Endothelial cell of umbilical vein (primary cell): ENCODE measurements around the gene NIPBL. TPM values are rescaled to one million over a fixed set of nuclear protein-coding genes. Genes with fewer than 3 reads are reported as not detected.

Experiments used
- BruUV-seq: library from RNA; stranded (reverse); fragments of 400-500 nt; replicated peaks from 2 replicates; lab custom pipeline; 2021; lab: Mats Ljungman, UMichigan
- CTCF ChIA-PET: fragments of 300-600, 350-600 bp; sonication (Branson Sonifier 250); formaldehyde crosslinking; loops from one replicate; lab custom pipeline; 2021; ENCODE audit warnings: antibody characterized with exemption, inconsistent platforms; lab: Charles Lee
- POLR2A ChIA-PET: fragments of 300-600, 350-600 bp; sonication (Branson Sonifier 250); formaldehyde crosslinking; loops from one replicate; lab custom pipeline; 2021; ENCODE audit warnings: antibody characterized with exemption, inconsistent platforms; lab: Charles Lee
- DNase-seq: peaks from one replicate; pipeline ENCODE4 v3.0.0-alpha.2; 2011; ENCODE audit warnings: low read depth, low spot score
- FAIRE-seq: peaks from 2 replicates; lab custom pipeline; 2011; peaks lifted over from hg19 to GRCh38; lab: Jason Lieb, UNC
- H2AFZ ChIP-seq: 2 replicates; pipeline ENCODE4 v1.6.0; 2012; ENCODE audit warnings: low read depth, low read length, control low read depth, inconsistent platforms
- H3K27ac ChIP-seq: 2 replicates; pipeline ENCODE4 v1.5.1; 2011; ENCODE audit warnings: low read depth, mild to moderate bottlenecking, control low read depth, low read length, moderate library complexity; ENCODE audit not compliant: insufficient read depth
- H3K27me3 ChIP-seq, 2 experiments: 2 replicates each; pipeline versions ENCODE4 v1.6.0 to v1.6.1; 2011; ENCODE audit warnings: low read length in 2 of 2, mixed read lengths in 1 of 2; ENCODE audit not compliant: control insufficient read depth in 2 of 2, insufficient read depth in 2 of 2
- H3K36me3 ChIP-seq, 2 experiments: 2 replicates in 1 of 2; 3 replicates in 1 of 2; pipeline ENCODE4 v1.5.1; 2011; ENCODE audit warnings: low read length in 2 of 2, mild to moderate bottlenecking in 1 of 2, moderate library complexity in 1 of 2; ENCODE audit not compliant: control insufficient read depth in 2 of 2, insufficient read depth in 2 of 2; ENCODE audit errors: extremely low read depth in 1 of 2
- H3K4me1 ChIP-seq: 3 replicates; pipeline ENCODE4 v1.5.1; 2011; ENCODE audit warnings: mild to moderate bottlenecking, low read length; ENCODE audit not compliant: control insufficient read depth, insufficient read depth; ENCODE audit errors: extremely low read depth
- H3K4me2 ChIP-seq: 2 replicates; pipeline ENCODE4 v1.6.1; 2011; ENCODE audit warnings: low read length, control low read depth, mixed read lengths; ENCODE audit not compliant: insufficient read depth
- H3K4me3 ChIP-seq, 3 experiments: fragments of 200-600 bp in 1 of 3; sonication (generic), shearing (Covaris generic) in 1 of 3; replicated peaks in 1 of 3; 2 replicates each; pipeline ENCODE4 v1.5.1; 2011 to 2016; ENCODE audit warnings: control low read depth in 3 of 3, low read length in 3 of 3, mild to moderate bottlenecking in 2 of 3, inconsistent platforms in 1 of 3, low read depth in 1 of 3, moderate library complexity in 1 of 3; ENCODE audit not compliant: insufficient read depth in 1 of 3
- H3K79me2 ChIP-seq: 2 replicates; pipeline ENCODE4 v1.6.0; 2012; ENCODE audit warnings: low read length, inconsistent platforms; ENCODE audit not compliant: control insufficient read depth, insufficient read depth
- H3K9ac ChIP-seq: replicated peaks from 2 replicates; pipeline ENCODE3; 2011; ENCODE audit warnings: low read length, control low read depth; ENCODE audit not compliant: insufficient read depth; ENCODE audit errors: extremely low read depth
- H3K9me1 ChIP-seq: replicated peaks from 3 replicates; pipeline ENCODE4 v1.6.0; 2011; ENCODE audit warnings: mild to moderate bottlenecking, low read length; ENCODE audit not compliant: control insufficient read depth, insufficient read depth; ENCODE audit errors: extremely low read depth
- H3K9me3 ChIP-seq: replicated peaks from 2 replicates; pipeline ENCODE4 v1.5.1; 2012; ENCODE audit warnings: low read length, inconsistent platforms; ENCODE audit not compliant: control insufficient read depth, insufficient read depth
- H4K20me1 ChIP-seq: replicated peaks from 2 replicates; pipeline ENCODE3; 2011; ENCODE audit warnings: mild to moderate bottlenecking, low read length; ENCODE audit not compliant: control insufficient read depth, insufficient read depth; ENCODE audit errors: extremely low read depth
- EZH2 ChIP-seq: IDR thresholded peaks from 2 replicates; pipeline ENCODE4 v1.6.1; 2012; ENCODE audit warnings: borderline replicate concordance, low read depth, mild to moderate bottlenecking, moderate library complexity, low read length, inconsistent platforms; ENCODE audit not compliant: severe bottlenecking
- FOS ChIP-seq: IDR thresholded peaks from 2 replicates; pipeline ENCODE4 v1.6.1; 2011; ENCODE audit warnings: mild to moderate bottlenecking, low read length, moderate library complexity, borderline replicate concordance; ENCODE audit not compliant: insufficient read depth
- GATA2 ChIP-seq: IDR thresholded peaks from 2 replicates; pipeline ENCODE4 v1.7.0; 2011; ENCODE audit warnings: low read depth, mild to moderate bottlenecking, moderate library complexity, mixed read lengths, low read length; ENCODE audit not compliant: insufficient read length, insufficient read depth
- JUN ChIP-seq: IDR thresholded peaks from 2 replicates; pipeline ENCODE4 v1.6.1; 2011; ENCODE audit warnings: borderline replicate concordance, low read depth; ENCODE audit not compliant: insufficient read length, insufficient read depth
- MYC ChIP-seq: IDR thresholded peaks from one replicate; pipeline ENCODE4 v1.6.1; 2011; ENCODE audit warnings: mild to moderate bottlenecking, low read depth, low read length
- POLR2A ChIP-seq: IDR thresholded peaks from 2 replicates; pipeline ENCODE4 v1.6.1; 2012; ENCODE audit warnings: low read depth, mild to moderate bottlenecking, control low read depth, low read length
- POLR2AphosphoS5 ChIP-seq: IDR thresholded peaks from 2 replicates; pipeline ENCODE4 v1.6.1; 2012; ENCODE audit warnings: low read depth, mild to moderate bottlenecking, control low read depth, low read length, moderate library complexity; ENCODE audit not compliant: insufficient read depth
- dilution Hi-C: fragments of 300-500 bp; cut with MboI; formaldehyde crosslinking; loops from one replicate; pipeline ENCODE4 v1.15.0; 2019; ENCODE audit warnings: low sequenced_read_pairs; ENCODE audit not compliant: extremely low pct_ligation_motif_present
- intact Hi-C: fragments of 100-400 bp; cut with micrococcal nuclease; formaldehyde crosslinking; loops from one replicate; pipeline ENCODE4 v1.10.0; 2022
- polyA plus RNA-seq, 4 experiments: library from polyadenylated mRNA; depleted of rRNA in 3 of 4; stranded (reverse) in 3 of 4; unstranded in 1 of 4; fragments of >200 nt; gene quantifications; 2 replicates each; pipeline versions ENCODE4 v1.2.1 to v1.2.3, GENCODE V29; 2011 to 2012; ENCODE audit warnings: missing spikeins in 1 of 4
- total RNA-seq: library from RNA; stranded (reverse); gene quantifications from 2 replicates; pipeline ENCODE4 v1.2.3, GENCODE V29; 2021
- TF ChIP-seq, protein P1 (sequence below): IDR thresholded peaks from 2 replicates; pipeline ENCODE4 v1.6.1; 2011; ENCODE audit not compliant: insufficient read depth, insufficient read length
- TF ChIP-seq, protein P2 (sequence below), 2 donors: IDR thresholded peaks; 1 replicate in 1 of 2; 2 replicates in 1 of 2; pipeline ENCODE4 v1.5.1; 2011; ENCODE audit warnings: low read length in 2 of 2, mild to moderate bottlenecking in 2 of 2, moderate library complexity in 2 of 2, control low read depth in 1 of 2, inconsistent platforms in 1 of 2, low read depth in 1 of 2; ENCODE audit not compliant: insufficient read depth in 1 of 2; ENCODE audit errors: extremely low read depth in 1 of 2

Gene NIPBL
- total and polyA plus RNA-seq, 2 donors (not counting 3 experiments of a cell fraction or from before 2014, with no cell fraction given), result 15.5 to 50.7 TPM

DNA sequence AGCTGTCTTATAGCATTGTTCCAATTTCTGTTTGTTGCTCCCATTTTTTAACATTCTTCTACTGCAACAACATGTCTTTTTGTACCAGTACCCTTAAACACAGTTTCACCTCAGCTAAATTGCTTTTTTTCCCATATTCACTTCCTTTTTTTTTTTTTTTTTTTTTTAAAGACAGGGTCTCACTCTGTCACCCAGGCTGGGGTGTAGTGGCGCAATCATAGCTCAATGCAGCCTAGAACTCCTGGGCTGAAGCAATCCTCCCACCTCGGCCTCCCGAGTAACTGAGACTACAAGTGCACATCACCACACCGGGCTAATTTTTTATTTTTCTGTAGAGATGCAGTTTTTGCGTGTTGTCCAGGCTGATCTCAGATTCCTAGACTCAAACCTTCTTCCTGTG lies 161.3 kb downstream of the NIPBL start:
- TF ChIP-seq EZH2, result no peak
- dilution Hi-C loops (no loop called here), intact Hi-C loops (no loop called here)
- ChIA-PET CTCF (interaction anchor here (1.0 to 1.2 kb wide), 2 partner anchors 22 to 99 kb away, joined by 3 to 4 read pairs; no protein-coding TSS in a partner anchor), POLR2A (no interaction called here)
- no peak for DNase-seq
- H3K79me2 ChIP-seq, result no peaks in the 10 kb centered on the region
- peaks cover 0 to 5% of the 10 kb centered on the region in 2 experiments for H3K36me3 ChIP-seq
- no peak overlapping the region for H3K9ac ChIP-seq
- no peaks in the 10 kb centered on the region for H3K4me1 ChIP-seq
- no peaks in the 10 kb centered on the region for H4K20me1 ChIP-seq
- no peak overlapping the region for H3K27ac ChIP-seq
- no peaks in the 10 kb centered on the region for H3K9me1 ChIP-seq
- no peak overlapping the region for H3K4me3 ChIP-seq
- no TSS peak for BruUV-seq
- no peaks in the 10 kb centered on the region for H3K27me3 ChIP-seq
- H3K4me2 ChIP-seq, result no peak overlapping the region
- no peak overlapping the region for H2AFZ ChIP-seq
- H3K9me3 ChIP-seq, result no peaks in the 10 kb centered on the region
- no peak for FAIRE-seq

DNA sequence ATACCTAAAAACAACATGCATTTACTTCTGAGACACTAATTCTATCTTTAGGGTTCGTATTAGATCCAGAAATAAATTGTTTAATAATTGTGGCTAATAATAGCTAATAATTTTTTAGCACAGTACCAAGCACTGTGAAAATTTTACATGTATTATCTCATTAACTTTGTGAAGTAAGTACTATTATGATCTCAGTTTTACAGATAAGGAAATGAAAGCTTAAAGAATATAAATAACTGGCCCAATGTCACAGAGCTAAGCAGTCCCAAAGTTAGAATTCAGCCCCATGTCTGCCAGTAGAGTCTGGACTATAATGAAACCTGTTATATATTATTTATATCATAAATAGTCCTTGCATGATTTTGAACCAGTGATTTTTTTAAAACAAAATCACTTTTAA lies 163.3 kb downstream of the NIPBL start:
- CTCF ChIA-PET, result interaction anchor here (0.5 kb wide), 1 partner anchor 28 kb away, joined by 3 read pairs; no protein-coding TSS in a partner anchor
- no peaks in the 10 kb centered on the region for H3K4me1 ChIP-seq
- DNase-seq (no peak), FAIRE-seq (no peak)
- POLR2A ChIA-PET, result interaction anchor here (0.5 kb wide), 1 partner anchor 274 kb away, joined by 3 read pairs; no protein-coding TSS in a partner anchor
- no peak overlapping the region for H2AFZ ChIP-seq
- no peak overlapping the region for H3K4me2 ChIP-seq
- no peaks in the 10 kb centered on the region for H4K20me1 ChIP-seq
- H3K9me3 ChIP-seq, result no peaks in the 10 kb centered on the region
- H3K27me3 ChIP-seq, result no peaks in the 10 kb centered on the region
- TF ChIP-seq, protein P1, sequence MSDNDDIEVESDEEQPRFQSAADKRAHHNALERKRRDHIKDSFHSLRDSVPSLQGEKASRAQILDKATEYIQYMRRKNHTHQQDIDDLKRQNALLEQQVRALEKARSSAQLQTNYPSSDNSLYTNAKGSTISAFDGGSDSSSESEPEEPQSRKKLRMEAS, result no peak
- TF ChIP-seq GATA2 (no peak), EZH2 (no peak), MYC (no peak), JUN (no peak), FOS (no peak), POLR2A (no peak), POLR2AphosphoS5 (no peak)
- TF ChIP-seq, protein P2, sequence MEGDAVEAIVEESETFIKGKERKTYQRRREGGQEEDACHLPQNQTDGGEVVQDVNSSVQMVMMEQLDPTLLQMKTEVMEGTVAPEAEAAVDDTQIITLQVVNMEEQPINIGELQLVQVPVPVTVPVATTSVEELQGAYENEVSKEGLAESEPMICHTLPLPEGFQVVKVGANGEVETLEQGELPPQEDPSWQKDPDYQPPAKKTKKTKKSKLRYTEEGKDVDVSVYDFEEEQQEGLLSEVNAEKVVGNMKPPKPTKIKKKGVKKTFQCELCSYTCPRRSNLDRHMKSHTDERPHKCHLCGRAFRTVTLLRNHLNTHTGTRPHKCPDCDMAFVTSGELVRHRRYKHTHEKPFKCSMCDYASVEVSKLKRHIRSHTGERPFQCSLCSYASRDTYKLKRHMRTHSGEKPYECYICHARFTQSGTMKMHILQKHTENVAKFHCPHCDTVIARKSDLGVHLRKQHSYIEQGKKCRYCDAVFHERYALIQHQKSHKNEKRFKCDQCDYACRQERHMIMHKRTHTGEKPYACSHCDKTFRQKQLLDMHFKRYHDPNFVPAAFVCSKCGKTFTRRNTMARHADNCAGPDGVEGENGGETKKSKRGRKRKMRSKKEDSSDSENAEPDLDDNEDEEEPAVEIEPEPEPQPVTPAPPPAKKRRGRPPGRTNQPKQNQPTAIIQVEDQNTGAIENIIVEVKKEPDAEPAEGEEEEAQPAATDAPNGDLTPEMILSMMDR (IDR thresholded peaks at IDR 0.05; ENCODE audit: extremely low read depth in 1 of 2, insufficient read depth in 1 of 2, low read depth in 1 of 2, low read length in 2 of 2), result no peak
- intact Hi-C loops (no loop called here), dilution Hi-C loops (no loop called here)
- H3K27ac ChIP-seq, result no peak overlapping the region
- H3K4me3 ChIP-seq, result no peak overlapping the region
- H3K9ac ChIP-seq, result no peak overlapping the region
- BruUV-seq, result no TSS peak
- peaks cover 0 to 5% of the 10 kb centered on the region in 2 experiments for H3K36me3 ChIP-seq
- no peaks in the 10 kb centered on the region for H3K79me2 ChIP-seq
- no peaks in the 10 kb centered on the region for H3K9me1 ChIP-seq
